HG02571 (cell line): ENCODE measurements around the gene GCSH.
"Not testable (repeated sequence)": the region's sequence is repeated elsewhere in the genome, so short reads cannot be mapped to it uniquely, and the experiment has no call there.

Source experiments
- ATAC-seq: cut with Tn5 transposase; IDR thresholded peaks from one replicate; pipeline ENCODE4 v1.9.1; 2021; ENCODE audit warnings: mild to moderate bottlenecking, moderate library complexity; ENCODE audit not compliant: unreplicated experiment

The GCSH gene

DNA sequence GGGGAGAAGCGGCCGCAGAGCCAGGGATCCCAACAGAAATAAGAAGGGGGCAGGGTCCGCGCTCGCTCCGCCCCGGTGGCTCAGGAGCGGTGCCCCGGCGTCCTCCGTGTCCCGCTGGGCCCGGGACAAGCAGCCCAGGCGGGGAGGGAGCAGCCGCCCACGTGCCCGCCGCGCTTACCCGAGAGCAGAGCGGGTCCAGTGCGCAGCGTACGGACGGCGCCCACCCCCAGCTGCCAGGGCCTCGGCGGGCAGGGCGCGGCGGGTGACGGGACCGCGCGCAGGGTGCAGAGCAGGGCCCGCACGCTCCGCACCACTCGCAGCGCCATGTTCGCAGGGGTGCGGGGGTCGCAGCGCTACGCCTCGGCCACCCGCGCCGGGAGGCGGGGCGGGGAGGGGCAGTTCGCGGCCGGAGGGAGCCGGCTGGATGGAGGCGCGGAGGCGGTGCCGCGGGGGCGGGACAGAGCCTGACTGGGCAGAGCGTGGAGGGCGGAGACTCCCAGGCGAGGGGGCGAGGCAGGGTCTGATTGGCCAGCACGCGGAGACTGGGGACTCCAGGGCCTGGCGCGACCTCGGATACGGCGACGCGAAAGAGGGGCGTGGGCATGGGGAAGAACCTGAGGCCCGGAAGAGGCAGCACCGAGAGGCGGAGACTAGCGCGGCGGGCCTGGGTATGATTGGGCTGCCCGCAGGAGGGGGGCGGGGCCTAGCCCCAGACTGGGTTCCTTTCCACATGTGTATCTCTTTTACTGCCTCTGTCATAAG lies at the start of gene GCSH:
TSS of gene GCSH (minus strand) at position 443 of the 762 bp plus-strand sequence. CDS start at position 326, 117 bp downstream.
- ATAC-seq: peak; percentile 98

DNA sequence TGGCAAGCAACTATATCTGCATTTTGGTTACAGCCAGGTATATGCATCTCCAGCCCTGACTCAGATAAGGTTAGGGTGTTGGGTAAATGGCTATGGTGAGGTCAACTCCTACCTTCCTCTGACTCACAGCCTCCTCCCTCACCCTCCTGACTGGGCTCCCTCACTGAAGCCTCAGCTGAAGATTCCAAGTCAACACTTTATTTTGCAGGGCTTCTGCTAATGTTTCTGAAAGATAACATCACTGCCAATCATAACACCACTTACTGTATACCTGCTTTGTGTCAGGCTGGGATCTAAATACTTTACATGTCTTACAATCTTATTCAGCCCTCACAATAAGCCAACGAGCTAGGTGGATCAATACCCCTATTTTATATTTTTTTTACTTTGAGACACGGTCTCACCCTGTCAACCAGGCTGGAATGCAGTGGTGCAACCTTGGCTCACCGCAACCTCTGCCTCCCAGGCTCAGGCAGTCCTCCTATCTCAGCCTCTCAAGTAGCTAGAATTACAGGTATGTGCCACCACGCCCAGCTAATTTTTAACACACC lies 47.8 kb upstream of the GCSH start:
- no peak for ATAC-seq

DNA sequence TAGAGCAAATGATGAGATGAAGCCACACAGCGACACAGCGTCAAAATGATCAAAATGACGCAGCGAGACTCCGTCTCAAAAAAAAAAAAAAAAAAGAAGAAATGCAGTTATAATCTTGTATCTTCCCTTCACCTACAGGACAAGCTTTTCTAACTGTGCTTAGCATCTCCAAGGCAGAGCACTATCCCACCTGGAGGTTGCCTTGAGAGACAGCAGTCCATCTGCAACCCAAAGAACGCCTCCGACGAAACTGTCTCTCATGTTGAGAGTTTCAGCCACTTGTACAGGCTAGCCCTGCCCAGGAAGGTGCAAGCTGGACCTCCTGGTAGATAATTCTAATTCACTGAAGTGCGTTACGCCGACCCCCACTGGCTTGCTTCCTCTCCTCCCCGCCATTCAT lies 46.7 kb upstream of the GCSH start:
- no peak for ATAC-seq

DNA sequence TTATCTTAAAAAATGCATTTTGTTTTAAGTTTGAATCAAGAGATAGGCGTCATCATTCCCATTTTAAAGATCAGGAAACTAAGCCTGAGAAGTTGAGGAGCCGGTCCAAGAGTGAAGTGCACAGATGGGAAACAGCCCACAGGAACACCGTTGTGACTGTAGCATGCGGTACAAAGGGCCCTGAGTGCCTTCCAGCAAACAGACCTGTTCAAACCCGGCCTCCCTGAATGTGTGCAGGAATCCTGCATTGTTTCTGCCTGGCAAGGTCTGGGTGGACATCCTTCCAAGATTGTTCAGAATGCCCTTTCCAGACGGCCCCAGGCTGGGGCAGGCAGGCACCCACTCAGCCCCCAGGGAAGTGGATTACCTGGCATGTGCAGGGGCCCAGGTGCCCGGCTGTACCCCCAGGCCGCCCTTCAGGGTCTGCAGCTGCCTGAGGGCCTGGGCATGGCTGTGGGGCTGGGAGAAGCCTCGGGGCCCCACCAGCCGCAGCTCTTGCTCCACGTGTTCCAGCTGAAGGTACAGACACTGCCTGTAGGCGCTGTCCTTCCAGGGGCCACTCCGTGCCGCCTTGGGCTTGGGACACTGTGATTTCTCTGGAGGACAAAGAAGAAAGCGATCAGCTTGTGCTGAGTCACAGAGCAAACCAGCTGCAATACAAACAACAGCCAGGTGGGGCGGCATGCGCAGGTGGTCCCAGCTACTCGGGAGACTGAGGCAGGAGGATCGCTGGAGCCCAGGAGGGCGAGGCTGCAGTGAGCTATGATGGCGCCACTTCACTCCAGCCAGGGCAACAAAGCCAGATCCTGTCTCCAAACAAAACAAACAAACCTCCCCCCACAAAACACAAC lies 45.0 kb upstream of the GCSH start:
- no peak for ATAC-seq

DNA sequence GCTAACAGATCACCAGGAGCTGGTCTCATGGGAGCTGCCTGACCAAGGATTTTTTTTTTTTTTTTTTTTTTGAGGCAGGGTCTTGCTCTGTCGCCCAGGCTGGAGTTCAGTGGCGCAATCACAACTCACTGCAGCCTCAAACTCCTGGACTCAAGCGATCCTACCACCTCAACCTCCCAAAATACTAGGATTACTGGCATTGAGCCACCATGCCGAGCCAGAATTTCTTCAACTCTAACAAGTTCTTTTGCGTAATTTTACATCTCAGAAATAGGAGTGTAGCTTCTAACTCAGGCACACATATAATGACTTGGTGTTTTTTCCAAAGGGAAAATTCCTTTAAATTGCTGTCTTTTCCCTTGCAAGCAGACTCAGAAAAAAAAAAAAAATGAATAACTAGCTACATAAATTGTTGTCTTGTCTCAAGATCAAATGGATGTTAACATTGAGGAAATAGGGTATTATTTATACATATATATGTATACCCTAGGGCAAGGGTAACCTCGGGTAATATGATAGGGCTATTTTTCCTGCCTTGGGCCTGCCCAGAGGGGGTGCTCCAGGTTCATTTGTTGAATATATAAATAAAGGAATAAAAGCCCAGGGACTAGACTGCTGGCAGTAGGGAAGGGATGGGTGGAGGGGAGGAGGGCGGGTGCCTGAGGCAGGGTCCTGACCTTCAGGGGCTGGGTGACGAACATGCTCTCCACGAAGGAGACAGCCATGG lies 42.8 kb upstream of the GCSH start:
- ATAC-seq: no peak

DNA sequence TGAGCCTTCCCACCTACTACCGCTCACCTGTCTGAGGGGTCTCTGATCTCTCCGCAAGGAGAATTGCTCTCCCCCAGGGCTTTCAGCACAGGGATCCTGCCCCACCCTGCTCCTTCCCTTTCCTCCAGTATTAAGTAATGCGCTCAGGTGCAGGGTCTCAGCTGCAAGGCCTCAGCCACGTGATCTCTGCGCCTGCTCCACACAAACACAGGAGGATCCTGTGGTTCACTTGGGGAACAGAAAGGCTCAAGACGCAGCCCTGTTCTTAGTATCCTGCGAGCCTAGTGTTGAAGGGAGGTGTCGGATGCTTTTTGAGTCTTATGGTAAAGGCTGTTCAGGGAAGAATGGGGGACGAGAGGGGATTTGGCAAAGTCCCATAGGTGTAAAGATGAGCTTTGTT lies 41.6 kb upstream of the GCSH start:
- no peak for ATAC-seq

DNA sequence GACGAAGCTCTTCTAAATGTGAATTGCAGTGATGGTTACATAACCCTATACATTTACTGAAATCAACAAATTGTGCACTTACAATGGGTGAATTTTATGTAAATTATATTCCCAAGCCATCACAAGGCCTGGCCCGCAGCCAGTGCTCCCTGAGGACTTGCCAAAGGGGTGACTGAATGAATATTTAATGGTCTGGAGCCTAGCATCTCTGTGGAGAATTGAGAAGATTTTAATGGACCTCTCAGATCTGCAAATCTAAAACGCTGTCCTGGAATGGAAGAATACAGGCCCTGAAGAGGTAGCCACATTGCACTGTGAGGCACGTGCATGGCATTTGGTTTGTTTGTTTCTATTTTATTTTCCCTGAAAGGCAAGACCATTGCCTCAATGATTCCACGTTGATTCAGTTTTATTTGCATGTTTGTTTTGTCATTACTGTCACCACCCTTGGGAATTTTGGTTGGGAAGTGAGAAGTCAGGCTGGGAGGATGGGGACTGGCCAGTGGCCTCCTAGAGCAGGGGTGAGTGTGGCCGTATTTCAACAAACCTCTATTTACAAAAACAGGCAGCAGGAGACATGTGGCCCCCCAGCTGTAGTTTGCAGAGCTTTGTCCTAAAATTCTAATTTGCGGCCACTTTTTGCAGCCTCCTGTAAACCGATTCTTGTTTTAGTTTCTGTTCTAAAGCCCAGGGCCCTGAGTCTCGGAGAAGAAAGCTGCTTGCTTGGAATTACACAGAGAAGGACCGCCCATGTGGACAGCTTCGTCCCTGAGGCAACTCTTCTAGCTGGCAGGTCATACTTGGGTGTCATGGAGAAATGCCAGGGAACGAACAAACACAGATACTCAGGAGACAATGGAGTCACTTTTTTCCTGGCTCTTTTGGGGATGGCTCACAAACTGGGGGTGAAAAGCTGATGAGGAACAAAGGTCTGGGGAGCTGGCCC lies 40.5 kb upstream of the GCSH start:
- no peak for ATAC-seq

DNA sequence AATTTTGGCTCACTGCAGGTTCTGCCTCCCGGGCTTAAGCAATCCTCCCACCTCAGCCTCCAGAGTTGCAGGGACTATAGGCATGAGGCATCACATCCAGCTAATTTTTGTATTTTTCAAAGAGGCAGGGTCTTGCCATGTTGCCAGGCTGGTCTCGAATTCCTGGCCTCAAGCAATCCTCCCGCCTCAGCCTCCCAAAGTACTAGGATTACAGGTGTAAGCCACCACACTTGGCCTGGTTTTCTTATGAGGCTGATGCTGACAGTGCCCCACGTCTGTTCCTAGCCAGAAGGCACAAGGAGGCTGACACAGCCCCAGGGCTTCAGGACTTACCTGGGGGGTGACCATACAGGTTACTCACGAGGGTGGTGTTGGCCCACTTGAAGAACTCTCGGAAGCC lies 33.9 kb upstream of the GCSH start:
- no peak for ATAC-seq

DNA sequence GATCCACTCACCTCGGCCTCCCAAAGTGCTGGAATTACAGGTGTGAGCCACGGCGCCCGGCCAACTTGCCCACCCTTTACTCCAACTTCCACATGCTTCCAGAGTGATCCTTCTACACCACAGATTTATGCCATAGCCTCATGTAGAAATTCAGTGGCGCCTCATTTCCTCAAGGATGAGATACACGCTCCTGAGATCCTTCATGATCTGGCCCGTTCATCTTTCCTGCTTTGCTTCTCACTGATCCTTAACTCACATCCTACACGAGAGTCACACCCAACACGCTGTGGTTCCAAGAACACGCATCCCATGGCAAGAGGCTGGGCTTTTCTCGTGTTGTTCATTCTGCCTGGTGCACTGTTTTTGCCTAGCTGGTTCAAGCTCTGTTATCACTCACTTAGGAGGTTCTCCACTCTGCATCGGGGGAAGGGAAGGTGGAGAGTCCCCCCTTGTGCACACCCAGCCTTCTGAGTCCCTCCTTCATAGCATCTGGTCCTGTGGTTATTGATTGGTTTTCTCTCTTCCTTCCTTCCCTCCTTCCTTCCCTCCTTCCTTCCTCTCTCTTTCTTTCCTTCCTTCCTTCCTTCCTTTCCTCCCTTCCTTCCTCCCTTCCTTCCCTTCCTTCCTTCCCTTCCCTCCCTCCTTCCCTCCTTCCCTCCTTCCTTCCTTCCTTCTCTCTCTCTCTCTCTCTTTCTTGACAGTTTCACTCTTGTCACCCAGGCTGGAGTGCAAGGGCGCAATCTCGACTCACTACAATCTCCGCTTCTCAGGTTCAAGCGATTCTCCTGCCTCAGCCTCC lies 32.7 kb upstream of the GCSH start:
- no peak for ATAC-seq

DNA sequence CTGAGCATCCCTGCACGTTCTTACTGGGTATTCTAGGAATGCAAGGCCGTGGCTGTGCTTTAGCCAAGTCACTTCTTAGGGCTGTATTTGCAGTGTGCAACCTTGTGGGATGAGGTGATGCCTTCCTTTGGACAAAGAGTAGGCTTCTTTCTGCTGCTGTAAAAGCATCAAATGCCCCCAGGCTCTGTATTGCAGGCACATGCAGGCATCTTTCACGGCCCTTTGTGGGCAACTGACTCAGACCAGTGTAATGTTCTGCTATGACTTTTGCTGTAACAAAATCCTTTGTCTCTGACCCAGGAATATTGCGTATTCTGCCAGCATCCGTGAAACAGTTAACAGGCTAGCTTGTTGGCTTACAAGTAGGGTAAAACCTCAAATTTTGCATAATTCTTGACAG lies 30.9 kb upstream of the GCSH start:
- no peak for ATAC-seq

DNA sequence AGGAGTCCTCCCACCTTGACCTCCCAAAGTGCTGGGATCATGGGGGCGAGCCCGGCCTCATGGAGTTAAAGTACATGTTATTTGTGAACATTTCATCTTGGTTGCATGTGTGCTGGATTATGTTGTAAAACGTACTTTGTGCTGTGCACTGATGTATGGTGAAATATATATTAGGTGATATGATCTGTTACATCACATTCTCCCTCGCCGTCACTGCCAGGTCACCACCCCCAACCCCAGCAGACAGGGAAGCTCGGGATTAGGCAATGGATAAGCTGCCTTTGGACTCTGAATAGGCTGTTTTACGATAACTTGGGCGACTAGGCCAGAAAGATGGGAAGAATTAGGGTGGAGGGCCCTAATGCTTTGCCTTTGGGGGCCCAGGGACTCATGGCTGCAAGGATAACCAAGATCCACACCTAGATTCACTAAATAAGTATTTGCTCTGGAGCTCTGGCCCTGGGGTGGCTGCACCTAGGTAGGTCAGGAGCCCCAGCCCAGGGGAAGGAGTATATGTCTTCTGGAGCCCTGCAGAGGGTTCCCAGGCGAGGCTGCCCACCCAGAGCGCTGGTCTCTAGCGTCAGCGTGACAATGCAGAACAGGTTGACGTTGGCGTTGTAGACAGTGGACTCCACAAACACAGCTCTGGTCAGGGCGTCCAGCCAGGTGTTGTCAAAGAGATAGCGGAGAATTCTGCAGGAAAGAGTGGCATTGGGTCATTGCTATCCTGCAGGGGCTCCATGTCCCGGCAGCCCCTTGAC lies 27.1 kb upstream of the GCSH start:
- ATAC-seq: no peak

DNA sequence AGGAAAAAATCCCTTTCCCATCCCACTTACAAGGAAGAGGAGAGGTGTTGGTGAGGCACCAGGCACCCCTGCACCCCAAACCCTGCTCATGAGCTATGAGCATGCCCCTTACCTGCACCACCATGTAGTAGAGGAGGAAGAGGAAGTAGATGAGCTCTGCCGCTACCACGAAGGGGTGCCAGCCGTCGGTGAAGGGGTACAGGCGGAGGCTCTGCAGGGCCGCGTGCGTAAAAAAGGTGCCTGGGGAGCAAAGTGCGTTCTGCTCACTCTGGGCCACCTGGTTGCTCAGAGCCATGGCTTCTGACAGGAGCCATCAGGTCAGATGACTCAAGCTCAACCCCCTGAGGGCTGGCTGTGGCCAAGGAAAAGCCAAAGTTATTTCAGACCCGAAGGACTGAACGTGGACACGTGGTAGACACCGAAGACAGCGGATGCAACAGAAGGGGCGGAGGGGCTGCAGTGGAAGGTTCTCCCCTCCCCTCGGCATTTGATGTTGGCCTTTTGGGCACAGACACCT lies 25.3 kb upstream of the GCSH start:
- ATAC-seq: no peak

DNA sequence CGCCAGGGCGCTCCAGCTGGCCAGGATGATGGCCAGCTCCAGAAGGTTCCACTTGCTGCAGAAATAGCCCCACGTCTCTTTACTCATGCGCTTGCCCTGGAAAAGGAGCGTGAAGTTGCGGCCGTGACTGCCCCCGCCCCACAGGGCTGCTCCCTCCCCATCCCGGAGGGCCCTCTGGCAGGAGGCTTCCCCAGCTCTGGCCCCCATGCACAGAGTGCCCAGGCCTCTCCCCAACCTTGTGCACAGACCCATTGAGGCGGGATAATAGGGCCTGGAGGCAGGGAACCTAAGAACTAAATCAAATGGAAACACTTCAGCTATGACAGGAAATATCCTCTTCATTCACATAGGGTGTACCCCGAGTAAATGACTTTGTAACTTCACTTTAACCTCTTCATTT lies 21.2 kb upstream of the GCSH start:
- ATAC-seq: no peak

DNA sequence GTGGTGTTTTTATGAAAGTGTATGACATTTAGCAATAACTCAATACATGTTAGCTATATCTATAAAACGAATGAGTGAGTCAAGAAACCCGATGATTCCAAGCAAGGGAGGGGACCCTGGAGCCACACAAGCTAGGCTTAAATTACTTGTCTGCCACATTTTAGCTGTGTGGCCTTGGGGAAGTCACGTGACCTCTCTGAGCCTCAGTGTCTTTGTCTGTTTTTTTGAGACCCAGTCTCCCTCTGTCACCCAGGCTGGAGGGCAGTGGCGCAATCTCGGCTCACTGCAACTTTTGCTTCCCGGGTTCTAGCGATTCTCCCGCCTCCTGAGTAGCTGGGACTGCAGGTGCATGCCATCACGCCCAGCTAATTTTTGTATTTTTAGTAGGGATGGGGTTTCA lies 20.1 kb upstream of the GCSH start:
- ATAC-seq: no peak

DNA sequence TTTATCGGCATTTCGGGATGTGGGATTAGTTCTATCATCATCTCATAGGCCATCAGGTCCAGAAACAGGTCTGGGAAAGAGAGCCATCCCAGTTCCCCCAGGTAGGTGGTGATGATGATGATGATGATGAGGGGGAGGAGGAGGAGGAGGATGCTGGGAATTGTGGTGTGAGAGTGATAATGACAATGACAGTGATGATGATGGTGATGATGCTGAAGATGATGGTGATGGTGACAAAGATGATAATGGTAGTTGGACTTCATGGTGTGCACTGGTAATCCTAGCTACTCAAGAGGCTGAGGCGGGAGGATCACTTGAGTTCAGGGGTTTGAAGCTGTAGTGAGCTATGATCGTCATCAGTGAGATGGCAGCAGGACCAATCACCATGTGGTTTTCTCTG lies 16.3 kb upstream of the GCSH start:
- ATAC-seq: no peak

DNA sequence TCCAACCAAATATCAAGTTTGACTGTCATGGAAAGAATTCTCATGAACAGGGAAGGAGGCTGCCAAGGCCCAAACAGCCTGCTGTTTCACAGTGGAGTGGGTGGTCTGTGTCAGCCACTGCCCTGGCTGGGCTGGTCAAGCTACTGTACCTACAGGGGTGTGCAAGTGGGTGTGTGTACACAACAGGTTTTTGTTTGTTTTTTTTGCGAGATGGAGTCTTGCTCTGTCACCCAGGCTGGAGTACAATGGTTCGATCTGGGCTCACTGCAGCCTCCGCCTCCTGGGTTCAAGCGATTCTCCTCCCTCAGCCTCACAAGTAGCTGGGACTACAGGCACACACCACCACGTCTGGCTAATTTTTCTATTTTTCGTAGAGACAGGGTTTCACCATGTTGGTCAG lies 13.1 kb upstream of the GCSH start:
- ATAC-seq: not testable (repeated sequence)

DNA sequence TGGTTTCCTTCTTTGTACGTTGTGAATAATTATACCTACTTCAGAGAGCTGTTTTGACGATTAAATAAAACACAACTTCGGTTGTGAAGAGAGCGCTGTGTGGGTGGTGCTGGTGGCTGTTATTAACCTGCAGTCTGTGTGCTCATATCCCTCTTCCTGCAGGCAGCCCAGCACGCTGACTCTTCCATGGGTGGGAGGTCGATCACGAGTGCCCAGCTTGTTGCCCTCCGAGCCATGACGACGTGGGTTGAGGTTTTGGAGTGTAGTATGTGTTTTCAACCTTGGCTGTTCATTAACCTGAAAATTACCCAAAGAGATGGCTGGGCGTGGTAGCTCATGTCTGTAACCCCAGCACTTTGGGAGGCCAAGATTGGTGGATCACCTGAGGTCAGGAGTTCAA lies 11.3 kb upstream of the GCSH start:
- ATAC-seq: no peak

DNA sequence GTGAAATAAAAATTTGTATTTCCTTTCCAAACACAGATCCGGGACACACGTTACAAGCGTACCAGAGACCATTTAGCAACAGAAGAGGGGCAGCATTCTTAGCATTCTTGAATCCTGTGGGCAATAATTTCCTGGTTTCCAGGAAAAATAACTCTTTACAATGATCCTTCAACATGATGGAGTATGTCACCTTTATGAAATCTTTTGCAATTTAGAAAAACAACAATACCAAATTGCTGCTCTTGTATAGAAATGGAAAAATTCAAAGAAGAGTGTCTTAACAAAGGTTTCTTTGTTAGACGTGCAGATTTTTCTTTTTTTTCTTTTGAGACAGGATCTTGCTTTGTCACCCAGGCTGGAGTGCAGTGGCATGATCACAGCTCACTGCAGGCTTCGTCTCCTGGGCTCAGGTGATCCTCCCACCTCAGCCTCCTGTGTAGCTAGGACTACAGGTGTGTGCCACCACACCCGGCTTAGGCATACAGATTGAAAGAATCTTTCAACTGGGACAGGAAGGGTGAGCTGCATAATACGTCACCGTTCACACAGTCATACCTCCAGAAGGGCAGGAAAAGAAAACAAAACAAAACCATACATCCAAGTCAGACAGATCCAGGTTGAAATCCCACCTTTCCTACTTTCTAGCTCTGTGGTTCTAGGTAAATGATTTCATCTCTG lies 10.8 kb upstream of the GCSH start:
- ATAC-seq: no peak
